Right lobe of liver (tissue), 4 donors: Measurements from ENCODE around the gene RNF121.

Experiments used
- CTCF ChIP-seq, 4 donors: fragments of 200-600 bp in 3 of 4; fragments of 450-650 bp in 1 of 4; IDR thresholded peaks; one replicate each; pipeline versions ENCODE4 v1.5.1 to v1.8.0; 2016 to 2022; ENCODE audit warnings: antibody characterized with exemption in 4 of 4, mild to moderate bottlenecking in 2 of 4
- POLR2A ChIP-seq: fragments of 450-650 bp; IDR thresholded peaks from one replicate; pipeline ENCODE4 v1.6.1; 2017; ENCODE audit warnings: antibody characterized with exemption, mild to moderate bottlenecking
- donor health status: DM: no; HTN: no; CAD: no.
- donor health status: DM: no; HTN: no; CAD: no.
- donor health status: DM: no; HTN: yes; CAD: no.

GRCh38 chr11:71928737-71929443, at the start of gene RNF121:
- TF ChIP-seq CTCF (IDR thresholded peaks at IDR 0.05) = no peak
- peak; percentile 20 for TF ChIP-seq POLR2A
